DMS114 treated with DMSO at 0.1 percent for 48 hours (cell line): ENCODE results near the gene CDHR4.
"Not testable (repeated sequence)": the region's sequence is repeated elsewhere in the genome, so short reads cannot be mapped to it uniquely, and the experiment has no call there.

ENCODE experiments used
- DNase-seq: peaks from one replicate; lab custom pipeline; 2025; ENCODE audit not compliant: unreplicated experiment; lab: John Stamatoyannopoulos, UW

The CDHR4 gene

DNA sequence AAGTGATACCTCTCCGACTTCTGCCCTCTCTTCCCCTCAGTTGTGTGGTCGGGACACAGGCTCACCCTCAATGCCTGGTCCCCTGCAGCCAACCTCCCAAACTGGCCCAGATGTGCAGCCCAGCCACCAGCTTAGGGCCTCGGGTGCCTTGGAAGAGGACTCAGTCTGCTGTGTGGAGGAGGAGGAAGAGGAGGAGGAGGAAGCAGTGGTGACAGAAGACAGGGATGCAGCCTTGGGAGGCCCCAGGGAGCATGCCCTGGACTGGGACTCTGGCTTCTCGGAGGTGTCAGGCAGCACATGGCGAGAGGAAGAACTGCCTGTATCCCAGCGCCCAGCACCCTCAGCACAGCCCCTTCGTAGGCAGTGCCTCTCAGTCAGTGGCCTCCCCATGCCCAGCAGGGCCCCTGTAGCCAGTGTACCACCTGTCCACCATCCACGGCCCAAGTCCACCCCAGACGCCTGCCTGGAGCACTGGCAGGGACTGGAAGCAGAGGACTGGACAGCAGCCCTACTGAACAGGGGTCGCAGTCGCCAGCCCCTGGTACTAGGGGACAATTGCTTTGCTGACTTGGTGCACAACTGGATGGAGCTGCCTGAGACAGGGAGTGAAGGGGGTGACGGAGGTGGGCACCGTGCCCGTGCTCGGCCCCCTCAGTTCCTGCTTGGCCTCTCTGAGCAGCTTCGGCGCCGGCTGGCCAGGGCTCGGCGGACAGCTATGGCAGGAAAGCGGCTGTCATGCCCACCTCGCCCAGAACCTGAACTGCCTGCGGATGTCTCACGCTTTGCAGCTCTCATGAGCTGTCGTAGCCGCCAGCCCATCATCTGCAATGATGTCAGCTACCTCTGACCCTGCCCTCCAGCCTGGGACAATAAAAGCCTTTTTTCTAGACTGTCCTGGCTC lies 4.7 kb upstream of the CDHR4 start:
- DNase-seq, result no peak

DNA sequence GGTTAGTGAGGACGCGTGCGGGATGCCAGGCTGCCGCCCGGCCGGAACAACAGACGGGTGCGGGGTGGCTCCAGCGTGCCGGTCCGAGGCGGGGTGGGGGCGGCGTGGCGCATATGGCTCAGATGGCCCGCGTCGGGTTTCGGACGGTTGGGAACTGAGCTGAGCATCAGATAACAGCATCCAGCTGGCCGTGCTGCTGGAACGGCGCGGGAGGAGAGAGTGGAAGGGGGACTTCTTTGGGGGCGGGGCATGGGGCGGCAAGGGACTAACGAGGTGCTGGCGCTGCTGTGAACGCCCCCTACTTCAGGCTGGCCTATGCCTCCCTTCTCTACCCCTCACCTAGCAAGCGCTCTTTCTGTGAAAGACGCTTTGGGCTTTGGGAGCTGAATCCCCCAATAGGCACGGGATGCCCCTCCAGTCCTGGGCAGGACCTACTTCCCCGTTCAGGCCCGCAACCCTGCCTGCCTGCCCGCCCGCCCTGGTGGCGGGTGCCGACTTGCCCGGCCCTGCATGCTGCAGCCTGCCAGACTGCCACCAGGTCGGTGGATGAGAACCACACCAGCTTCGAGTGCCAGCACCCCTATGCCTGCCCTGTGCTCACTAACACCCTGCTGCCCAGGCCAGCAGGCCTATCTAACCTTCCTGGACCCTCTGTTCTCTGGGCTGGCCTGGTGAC lies 3.9 kb upstream of the CDHR4 start:
- DNase-seq, result no peak

DNA sequence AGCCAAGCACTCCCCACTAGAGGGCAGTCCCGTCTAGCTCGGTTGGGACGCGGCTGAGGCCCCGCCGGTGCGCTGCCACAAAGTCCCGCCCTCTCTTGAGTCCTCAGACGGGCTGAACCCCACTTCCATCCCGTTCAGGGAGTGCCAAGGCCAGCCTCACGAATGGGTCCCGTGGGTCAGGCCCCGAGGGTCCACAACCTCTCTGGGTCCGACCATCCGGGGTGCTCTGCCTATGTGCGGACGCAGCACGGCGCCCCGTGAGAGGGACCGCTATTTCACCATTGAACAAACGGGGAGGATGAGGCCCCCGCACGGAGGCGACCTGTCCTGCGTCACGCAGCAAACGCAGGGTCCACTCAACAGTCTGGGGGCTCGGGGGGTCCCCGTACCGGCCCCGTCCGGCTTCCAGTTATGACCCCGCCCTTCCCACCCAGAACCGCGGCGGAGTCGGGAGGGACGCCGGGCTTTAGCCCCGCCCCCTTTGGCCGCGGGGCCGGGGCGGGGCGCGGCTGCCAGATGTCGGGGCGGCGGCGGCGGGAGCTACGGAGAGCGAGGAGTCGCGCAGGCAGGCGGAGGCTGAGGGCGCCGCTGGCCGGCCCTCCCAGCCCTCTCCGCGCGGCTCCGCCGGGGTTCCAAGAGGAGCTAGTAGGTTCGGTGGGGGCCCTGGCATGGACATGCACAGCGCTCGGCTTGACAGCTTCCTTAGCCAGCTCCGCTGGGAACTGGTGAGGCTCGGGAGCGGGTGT lies 3.2 kb upstream of the CDHR4 start, which contains the start of gene INKA1:
Gene INKA1, plus strand, starts transcription at position 543 of the 746 bp plus-strand sequence. Its CDS starts 132 bp downstream, at position 675.
- peak; percentile 54 for DNase-seq

DNA sequence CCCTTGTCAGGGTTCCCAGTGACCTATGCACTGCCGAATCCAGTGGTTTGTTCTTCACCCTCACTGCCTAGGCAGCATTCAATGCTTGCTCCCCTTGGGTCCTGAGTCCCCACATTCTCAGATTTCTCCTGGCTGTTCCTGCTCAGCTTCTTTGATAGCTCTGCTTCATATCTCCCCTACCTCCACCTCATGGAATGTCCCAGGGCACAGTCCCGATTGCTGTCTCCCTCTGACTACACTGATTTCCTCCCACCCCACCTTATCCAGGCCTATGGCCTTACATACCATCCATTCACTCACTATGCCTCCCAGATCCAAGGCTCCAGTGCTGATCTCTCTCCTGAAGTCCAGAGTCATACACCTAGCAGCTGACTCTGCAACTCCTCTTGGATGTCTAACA lies 1.5 kb upstream of the CDHR4 start:
- no peak for DNase-seq

DNA sequence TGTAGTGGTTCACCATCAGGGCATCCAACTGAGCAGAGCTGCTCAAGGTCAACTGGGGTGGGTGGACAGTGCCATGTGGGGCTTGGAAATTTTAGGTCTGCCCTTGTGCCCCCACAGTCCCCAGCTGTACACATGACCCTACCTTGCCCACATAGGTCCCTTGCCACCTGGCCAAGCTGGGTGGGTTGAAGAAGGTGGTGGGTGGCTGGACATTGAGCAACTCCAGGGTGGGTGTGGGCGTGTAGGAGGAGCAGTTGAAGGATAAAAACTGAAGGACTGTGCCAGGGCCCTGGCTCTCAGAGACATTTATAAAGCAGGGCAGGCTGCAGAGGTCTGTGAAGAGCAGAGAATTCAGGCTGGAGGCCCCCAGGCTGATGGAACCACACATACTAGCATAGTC lies 568 bp downstream of the CDHR4 start:
- no peak for DNase-seq

DNA sequence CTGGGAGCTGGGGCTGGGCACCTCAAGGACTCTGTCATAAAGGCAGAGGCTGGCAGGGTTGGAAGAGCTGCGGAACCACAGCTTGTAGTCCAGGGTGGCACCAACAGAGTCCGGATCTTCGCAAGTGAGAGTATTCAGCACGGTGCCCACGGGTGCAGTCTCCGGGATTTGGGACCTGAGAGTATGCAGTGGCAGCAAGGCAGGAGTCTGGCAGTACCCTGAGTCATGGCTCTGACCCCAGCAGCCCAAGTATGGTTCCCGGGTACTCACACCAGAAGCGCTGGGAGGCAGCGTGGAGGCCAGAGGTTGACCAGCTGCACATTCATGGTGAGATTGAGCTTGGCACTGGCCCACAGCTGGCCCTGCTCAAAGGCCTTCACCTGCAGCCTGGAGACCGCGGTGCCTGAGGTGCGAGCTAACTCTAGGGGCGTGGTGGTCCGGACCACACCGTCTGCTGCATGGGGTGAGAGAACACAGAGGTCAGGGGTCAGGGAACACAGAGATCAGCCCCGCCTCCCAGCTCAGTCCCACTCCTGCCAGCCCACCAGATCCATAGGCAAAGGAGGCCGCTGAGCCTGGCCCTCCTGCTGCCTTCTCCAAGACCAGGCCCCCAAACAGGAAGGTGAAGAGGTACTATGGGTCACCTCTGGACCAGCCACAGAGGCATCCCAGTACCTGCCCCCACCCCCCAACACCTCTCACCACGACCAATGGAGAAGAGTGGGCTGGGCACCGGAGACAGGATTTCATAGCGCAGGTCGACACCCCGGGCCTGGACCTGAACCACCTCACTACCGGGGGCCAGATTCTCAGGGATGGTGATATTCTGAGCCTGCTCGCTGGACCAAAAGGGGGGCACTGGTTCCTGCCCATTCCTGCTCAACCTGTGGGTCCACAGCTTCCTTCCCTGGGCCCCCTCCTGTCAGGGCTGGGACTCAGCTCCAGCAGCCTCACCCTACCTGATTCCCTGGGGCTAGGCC lies 4.5 kb downstream of the CDHR4 start:
- no peak for DNase-seq

DNA sequence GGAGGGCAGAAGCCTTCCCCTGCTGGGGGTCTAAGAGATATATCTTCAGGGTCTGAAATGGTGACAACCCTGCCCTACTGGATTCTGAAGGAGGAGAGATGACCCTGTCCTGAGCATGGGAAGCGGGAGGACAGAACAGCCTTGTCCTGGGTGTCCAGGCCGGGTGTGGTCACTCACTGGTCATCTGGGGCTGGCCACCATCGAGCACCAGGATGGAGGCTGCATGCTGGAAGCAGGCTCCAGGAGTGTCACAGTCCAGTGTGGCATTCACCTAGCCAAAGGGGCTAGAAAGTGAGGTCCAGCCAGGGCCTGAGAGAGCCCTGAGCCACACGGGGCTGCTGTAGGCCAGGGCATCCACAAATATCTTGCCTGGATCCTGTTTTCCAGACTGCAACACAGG lies 5.2 kb downstream of the CDHR4 start:
- no peak for DNase-seq

DNA sequence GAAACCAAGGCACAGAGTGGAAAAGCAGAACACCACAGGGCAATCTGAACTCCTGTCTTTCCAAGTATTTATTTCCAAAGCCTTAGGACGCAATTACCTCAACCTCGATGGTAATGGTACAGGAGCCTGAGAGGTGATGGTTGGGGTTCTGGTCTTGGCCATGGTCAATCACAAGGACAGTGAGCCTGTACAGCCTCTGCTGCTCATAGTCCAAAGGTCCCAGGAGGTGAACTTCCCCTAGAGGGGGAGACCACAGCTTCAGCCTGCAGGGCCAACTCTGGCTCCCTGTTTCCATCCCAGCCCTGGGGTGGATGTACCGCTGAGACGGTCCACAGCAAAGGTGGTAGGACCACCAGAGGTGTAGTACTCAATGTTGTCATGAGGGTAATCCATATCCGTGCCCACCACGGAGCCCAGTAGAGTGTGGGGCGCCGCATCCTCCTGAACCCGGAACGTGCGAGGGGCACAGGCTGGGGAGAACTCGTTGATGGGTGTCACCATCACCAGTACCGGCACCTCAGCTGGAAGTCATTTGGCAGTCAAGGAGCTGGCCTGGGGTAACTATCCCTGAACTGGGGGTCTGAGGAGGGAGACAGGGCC lies 6.1 kb downstream of the CDHR4 start:
- DNase-seq, result no peak

DNA sequence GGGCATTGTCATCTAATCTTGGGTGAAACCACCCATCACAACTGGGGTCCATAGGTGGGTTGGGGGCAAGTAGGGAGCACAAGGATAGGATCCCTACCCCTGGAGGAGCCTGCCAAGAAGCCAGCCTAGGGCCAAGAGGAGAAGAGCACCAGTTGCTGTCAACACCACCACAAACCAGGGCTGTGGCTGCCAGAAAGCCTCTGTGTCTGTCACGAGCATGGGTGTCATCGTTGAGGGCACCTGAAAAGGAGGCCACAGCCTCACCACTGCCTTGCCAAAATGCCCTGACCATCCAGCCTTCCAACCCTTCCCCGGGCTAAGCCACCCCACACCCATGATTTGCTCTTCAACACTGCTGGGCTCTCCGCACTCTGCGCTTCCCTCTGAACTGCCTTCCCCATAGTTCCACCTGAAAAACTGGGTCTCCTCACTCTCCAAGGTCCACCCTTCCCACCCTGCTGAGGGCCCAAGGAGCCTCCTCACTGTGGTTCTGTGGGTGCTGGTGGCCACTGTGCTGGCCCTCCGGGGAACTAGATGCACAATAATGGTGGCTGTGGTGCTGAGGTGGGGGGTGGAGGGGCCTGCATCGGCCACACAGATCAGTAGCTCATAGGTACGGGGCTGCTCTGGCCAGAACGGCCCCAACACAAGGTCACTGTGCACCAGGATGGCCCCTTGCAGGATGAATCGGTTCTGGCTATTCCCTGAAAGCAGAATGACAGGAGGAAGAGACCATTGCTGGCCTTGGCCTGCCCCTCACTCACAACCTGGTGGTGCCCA lies 7.1 kb downstream of the CDHR4 start:
- no peak for DNase-seq

DNA sequence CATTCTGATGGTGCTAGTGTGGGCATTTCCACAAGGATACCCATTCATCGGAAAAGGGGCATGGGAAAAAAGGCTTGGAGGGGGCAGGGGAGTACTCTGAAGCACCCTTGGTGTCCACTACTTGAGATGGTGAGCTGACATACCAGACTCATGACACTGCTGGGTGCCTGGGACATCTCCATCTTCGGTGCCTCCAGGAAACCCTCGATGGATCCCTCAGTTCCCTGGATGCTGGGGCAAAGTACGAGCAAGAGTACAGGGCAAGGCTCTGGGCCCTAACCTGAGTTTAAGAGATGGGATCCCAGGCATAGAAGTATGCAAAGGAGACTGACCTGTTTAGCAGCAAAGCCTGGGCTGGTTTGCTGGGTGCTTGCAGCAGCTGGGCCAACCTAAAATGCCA lies 8.1 kb downstream of the CDHR4 start:
- DNase-seq, result no peak

DNA sequence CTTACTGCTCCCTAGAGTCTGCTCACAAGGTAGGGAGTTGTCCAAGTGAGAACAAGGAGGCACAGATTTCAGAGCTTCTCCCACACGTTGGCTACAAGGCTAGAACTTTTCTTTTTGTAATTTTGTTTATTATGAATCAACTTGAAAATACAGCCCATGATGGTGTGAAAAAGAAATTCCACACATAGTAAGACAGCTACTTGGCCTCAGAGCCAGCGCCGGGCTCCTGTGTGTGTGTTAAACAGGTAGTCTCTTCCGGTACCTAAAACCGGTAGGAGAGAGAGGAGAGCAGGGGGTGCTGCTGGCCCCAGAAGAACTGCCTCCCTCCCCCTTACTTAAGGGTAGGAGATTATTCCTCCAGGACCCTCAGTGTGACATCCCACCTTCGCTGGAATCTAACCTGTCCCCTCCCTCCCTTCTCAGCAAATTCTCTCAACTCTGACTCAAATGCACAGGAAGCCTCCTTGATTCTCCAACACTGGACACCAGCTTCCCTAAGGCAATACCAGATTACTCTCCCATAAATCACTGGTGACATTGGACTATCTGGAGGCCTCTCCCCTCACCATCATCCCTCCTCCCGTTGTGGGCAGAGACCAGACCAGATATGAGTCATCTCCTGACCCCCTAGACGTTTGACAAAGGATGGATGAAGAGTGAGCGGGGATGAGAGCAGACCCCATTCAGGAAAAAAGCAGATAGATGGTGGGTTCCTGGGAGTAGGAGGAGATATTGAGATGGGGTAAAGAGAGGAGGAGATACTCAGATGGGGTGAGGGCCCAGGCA lies 8.9 kb downstream of the CDHR4 start:
- no peak for DNase-seq

DNA sequence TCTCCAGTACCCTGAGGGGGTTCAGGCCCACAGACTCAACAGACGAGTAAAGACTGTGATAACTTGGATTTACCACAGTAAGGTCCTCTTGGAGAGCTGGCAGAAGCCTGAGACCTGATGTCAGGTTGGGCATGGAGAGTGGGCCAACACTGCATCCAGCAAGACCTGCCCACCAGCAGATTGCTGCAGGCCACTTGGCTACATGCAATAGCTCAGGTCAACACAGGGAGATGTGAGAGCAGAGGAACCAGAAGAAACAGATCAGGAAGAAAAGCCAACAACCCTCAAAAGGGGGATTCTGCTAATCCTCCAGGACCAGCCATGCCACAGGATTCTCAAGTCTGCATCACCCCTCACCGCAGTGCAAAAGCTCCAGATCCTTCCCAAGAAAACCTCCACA lies 11.6 kb downstream of the CDHR4 start:
- no peak for DNase-seq

DNA sequence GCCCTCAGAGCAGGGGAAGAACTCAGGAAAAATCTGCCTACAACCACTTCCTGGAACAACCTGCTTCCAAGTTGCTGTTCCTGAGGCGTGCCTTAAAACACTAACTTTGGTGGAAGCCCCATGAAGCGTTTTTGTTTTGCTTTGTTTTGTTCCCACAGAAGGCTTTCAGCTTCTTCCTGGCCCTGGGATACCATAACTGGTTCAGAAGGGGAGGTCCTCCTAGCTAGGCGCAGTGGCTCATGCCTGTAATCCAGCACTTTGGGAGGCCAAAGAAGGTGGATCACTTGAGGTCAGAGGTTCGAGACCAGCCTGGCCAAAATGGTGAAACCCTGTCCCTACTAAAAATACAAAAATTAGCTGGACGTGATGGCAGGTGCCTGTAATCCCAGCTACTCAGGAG lies 12.1 kb downstream of the CDHR4 start:
- no peak for DNase-seq

DNA sequence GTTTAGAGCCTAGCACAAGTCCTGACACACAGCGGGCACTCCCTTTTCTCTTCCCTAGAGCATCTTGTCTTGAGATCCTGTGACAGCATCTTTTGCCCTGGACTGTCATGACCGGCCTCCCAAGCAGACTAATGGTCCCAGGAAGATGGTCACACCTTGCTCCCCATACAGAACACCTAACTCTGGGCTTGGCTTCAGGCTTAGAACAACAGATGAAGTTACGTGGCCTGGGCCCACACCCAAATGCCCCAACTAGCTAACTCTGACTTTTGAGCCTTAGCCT lies 12.6 kb downstream of the CDHR4 start:
- DNase-seq, result no peak

DNA sequence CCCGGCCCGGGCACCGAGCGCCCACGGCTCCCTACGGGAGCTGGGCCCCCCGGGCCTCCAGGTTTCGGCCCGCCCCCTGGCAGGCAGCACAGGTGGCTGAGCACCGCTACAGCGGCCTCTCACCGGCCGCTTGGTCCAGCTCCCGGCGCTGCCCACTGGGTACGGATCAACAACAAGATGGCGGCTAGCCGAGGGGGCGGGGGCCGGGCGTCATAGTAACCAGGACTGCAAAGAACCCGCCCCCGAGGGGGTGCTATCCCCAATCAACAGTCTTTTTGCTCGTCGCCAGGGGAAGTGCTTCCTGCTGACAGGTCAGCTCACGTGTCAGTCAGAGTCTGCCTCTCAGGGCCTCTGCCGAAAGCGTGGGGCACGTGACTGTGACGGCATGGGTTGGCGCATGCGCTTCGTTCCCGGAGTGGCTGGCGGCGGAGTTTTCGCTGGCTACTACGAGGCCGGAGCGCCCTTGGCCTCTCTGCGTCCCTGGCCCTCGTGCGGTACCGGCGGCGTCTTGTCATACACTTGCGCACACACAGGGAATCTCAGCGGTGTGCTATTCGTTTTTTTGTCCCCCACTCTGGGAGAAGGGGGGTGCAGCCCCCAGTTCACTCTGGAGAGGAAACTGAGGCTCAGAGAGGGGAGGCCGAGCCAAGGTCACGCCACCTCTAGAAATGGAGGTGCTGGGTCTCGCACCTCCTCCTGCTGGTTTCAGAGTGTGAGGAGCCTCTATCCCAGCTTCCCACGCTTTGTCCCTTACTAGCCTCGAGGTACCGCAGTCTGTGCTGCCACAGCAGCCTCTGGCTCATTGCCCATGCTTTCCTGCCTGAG lies 13.1 kb downstream of the CDHR4 start, which contains the start of gene IP6K1:
Gene IP6K1, minus strand, starts transcription at position 186 of the 825 bp plus-strand sequence. CDS start 38,502 bp downstream, outside the sequence.
- DNase-seq, result peak; percentile 98

DNA sequence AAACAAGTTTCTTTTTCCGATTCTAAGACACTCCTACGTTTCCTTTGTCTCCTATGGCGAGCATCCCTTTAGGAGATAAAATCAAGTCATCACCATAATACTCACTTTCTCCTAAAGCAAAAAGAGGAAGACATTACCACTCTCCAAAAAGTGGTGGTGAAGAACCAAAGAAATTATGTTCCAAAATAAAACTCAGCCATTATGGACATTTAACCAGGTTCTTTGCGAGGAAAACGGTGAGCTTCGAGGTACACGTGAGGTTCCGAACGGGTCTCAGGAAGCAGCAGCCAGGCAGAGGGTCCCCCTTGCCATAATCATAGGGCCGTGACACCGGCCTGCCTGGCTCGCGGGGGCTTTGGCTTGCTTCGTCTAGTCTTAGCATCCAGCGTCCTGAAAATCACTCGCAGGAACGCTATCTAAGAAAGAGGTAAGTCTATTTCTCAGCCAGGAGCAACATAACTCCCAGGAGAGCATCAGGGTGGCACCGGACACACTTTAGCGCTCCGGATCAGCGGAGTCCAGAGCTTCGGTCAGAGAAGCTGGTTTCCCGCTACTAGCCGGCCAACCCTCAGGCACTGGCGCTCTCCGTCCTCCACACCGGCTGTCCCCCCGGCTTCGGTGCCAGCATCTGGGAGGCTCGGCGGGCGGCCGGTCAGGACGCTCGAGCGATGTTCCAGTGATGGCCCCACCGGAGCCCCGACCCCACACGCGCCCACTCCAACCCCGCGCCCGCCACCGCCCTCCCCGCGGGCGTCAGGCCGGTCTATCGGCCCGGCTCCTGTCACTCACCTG lies 13.9 kb downstream of the CDHR4 start:
- no peak for DNase-seq

DNA sequence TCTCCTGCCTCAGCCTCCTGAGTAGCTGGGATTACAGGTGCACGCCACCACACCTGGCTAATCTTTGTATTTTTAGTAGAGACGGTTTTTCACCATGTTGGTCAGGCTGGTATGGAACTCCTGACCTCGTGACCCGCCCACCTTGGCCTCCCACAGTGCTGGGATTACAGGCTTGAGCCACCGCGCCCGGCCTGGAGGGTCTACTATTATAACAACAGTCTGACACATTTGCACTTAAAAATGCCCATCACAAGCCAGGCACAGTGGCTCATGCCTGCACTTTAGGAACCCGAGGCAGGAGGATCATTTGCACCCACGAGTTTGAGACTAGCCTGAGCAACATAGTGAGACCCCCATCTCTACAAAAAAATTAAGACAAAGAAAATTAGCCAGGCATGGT lies 17.4 kb downstream of the CDHR4 start:
- not testable (repeated sequence) for DNase-seq
